ENCODE results near the gene AKAP17A. TPM values are rescaled to one million over a fixed set of nuclear protein-coding genes. Genes with fewer than 3 reads are reported as not detected.

Gene AKAP17A
- total RNA-seq, 1 experiment from 2014 or later: 35.4 TPM

GRCh38 chrX:1609762-1610161 lies 18.4 kb downstream of the AKAP17A start:
- BruUV-seq (replicated peaks): no TSS peak
- POLR2A ChIA-PET: no interaction called here
- Histone ChIP-seq H3K36me3 (ENCODE audit: control insufficient read depth in 1 of 2, insufficient read depth in 2 of 2, low read length in 2 of 2) (no peaks in the 10 kb centered on the region), H3K27me3 (ENCODE audit: insufficient read depth, low read length) (no peaks in the 10 kb centered on the region), H3K9me3 (ENCODE audit: control insufficient read depth in 1 of 2, insufficient read depth in 1 of 2, low read depth in 1 of 2, low read length in 2 of 2) (no peaks in the 10 kb centered on the region), H3K79me2 (ENCODE audit: insufficient read depth, low read length) (no peaks in the 10 kb centered on the region), H3K4me1 (ENCODE audit: control insufficient read depth in 1 of 2, insufficient read depth in 2 of 2, low read length in 2 of 2) (no peaks in the 10 kb centered on the region), H3K9ac (ENCODE audit: low read length) (no peak overlapping the region), H3K4me3 (replicated peaks in 1 of 2; ENCODE audit: low read depth in 1 of 2, low read length in 2 of 2) (no peak overlapping the region), H4K20me1 (ENCODE audit: insufficient read depth) (no peaks in the 10 kb centered on the region), H3K9me2 (ENCODE audit: insufficient read depth) (no peaks in the 10 kb centered on the region), H2AFZ (ENCODE audit: low read depth, low read length, poor library complexity, severe bottlenecking) (no peak overlapping the region), H3K27ac (ENCODE audit: low read depth, low read length) (no peak overlapping the region), H3K4me2 (ENCODE audit: low read length) (no peak overlapping the region)
- CTCF ChIA-PET: no interaction called here
- DNase-seq (ENCODE audit: low read depth, low spot score) (no peak), ATAC-seq (no peak; the same call in 1 of the 2 replicates)
- intact Hi-C loops (cut with micrococcal nuclease): no loop called here
- RAD21 ChIA-PET (ENCODE audit: low non-redundant PET in 1 of 2, low total read pairs in 2 of 2, uncharacterized antibody in 2 of 2, unreplicated experiment in 2 of 2): no interaction called here
- TF ChIP-seq SP1 (IDR thresholded peaks at IDR 0.05; ENCODE audit: low read depth) (no peak), CBX3 (IDR thresholded peaks at IDR 0.05; ENCODE audit: low read depth) (no peak), ZFX (IDR thresholded peaks at IDR 0.05) (no peak), JUND (IDR thresholded peaks at IDR 0.05) (no peak), SRF (IDR thresholded peaks at IDR 0.05; ENCODE audit: low read depth) (no peak), FOSL1 (IDR thresholded peaks at IDR 0.05; ENCODE audit: low read depth) (no peak), MAX (IDR thresholded peaks at IDR 0.05) (no peak), RAD21 (IDR thresholded peaks at IDR 0.05; ENCODE audit: low read depth) (no peak), POLR2AphosphoS5 (IDR thresholded peaks at IDR 0.05; ENCODE audit: low read depth, low read length) (no peak), ELF1 (IDR thresholded peaks at IDR 0.05; ENCODE audit: borderline replicate concordance, low read depth) (no peak), CEBPB (IDR thresholded peaks at IDR 0.05; ENCODE audit: low read depth) (no peak), SIN3A (IDR thresholded peaks at IDR 0.05; ENCODE audit: low read depth) (no peak), YY1 (IDR thresholded peaks at IDR 0.05; ENCODE audit: extremely low read depth, insufficient replicate concordance, low read depth, low read length) (no peak), ZNF274 (IDR thresholded peaks at IDR 0.05; ENCODE audit: low read depth, low read length) (no peak), EZH2phosphoT487 (IDR thresholded peaks at IDR 0.05; ENCODE audit: borderline replicate concordance) (no peak), TCF7L2 (IDR thresholded peaks at IDR 0.05; ENCODE audit: borderline replicate concordance, extremely low read depth, insufficient read depth, insufficient read length) (no peak)
- TF ChIP-seq, protein P1, sequence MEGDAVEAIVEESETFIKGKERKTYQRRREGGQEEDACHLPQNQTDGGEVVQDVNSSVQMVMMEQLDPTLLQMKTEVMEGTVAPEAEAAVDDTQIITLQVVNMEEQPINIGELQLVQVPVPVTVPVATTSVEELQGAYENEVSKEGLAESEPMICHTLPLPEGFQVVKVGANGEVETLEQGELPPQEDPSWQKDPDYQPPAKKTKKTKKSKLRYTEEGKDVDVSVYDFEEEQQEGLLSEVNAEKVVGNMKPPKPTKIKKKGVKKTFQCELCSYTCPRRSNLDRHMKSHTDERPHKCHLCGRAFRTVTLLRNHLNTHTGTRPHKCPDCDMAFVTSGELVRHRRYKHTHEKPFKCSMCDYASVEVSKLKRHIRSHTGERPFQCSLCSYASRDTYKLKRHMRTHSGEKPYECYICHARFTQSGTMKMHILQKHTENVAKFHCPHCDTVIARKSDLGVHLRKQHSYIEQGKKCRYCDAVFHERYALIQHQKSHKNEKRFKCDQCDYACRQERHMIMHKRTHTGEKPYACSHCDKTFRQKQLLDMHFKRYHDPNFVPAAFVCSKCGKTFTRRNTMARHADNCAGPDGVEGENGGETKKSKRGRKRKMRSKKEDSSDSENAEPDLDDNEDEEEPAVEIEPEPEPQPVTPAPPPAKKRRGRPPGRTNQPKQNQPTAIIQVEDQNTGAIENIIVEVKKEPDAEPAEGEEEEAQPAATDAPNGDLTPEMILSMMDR (IDR thresholded peaks at IDR 0.05 in 2 of 3, conservative IDR thresholded peaks at IDR 0.05 in 1 of 3; ENCODE audit: borderline replicate concordance in 1 of 3, insufficient read depth in 1 of 3, low read depth in 2 of 3, low read length in 2 of 3): no peak
